Measurements from ENCODE around the gene EIPR1. TPM values are rescaled to one million over a fixed set of nuclear protein-coding genes. Genes with fewer than 3 reads are reported as not detected.
"Not testable (repeated sequence)": the region's sequence is repeated elsewhere in the genome, so short reads cannot be mapped to it uniquely, and the experiment has no call there.

Gene EIPR1
- polyA plus RNA-seq, 3 donors from 2014 or later, result 37.1 to 47.7 (median 41.1) TPM

DNA sequence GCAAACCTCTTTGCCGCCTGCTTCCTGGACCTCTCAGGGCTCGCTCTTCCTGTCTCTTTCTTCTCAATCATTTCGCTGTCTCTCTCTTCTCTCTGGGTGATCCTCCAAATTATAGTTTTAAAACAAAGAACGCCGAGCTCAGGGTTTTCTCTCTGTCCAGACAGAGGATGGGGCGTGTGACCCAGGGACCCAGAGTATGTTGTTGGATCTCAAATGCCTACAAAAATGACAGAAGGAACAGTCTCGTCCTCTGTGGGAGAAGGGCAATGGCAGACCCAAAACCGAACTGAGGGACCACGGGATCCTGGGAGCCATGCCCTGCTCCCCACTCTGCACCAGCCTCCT is 88.5 kb downstream of the EIPR1 start:
- Mint-ChIP-seq H3K9me3 (no peaks in the 10 kb centered on the region), H3K27me3 (ENCODE audit: low read depth in 3 of 3) (peaks cover 0 to 5% (median 4%) of the 10 kb centered on the region in 3 donors), H3K27ac (peak overlapping the region in 2 of 6 donors; percentile 46 to 76), H3K4me3 (no peak overlapping the region), H3K4me1 (peaks cover 16 to 30% of the 10 kb centered on the region in 2 donors), H3K36me3 (peaks cover 0 to 3% (median 0%) of the 10 kb centered on the region in 3 donors)
- no peak for DNase-seq

GRCh38 chr2:3288470-3289170 is 89.0 kb downstream of the EIPR1 start:
- H3K4me1 Mint-ChIP-seq, result peaks cover 16 to 30% of the 10 kb centered on the region in 2 donors
- peaks cover 0 to 3% (median 0%) of the 10 kb centered on the region in 3 donors for H3K36me3 Mint-ChIP-seq
- H3K4me3 Mint-ChIP-seq, result no peak overlapping the region
- no peak for DNase-seq
- H3K27ac Mint-ChIP-seq, result peak overlapping the region in 1 of 6 donors; percentile 76
- peaks cover 0 to 5% (median 4%) of the 10 kb centered on the region in 3 donors for H3K27me3 Mint-ChIP-seq (ENCODE audit: low read depth in 3 of 3)
- H3K9me3 Mint-ChIP-seq, result no peaks in the 10 kb centered on the region

GRCh38 chr2:3287896-3288295 is 89.7 kb downstream of the EIPR1 start:
- Mint-ChIP-seq H3K9me3 (no peaks in the 10 kb centered on the region), H3K27ac (peak overlapping the region in 1 of 6 donors; percentile 35), H3K4me1 (peaks cover 16 to 30% of the 10 kb centered on the region in 2 donors), H3K4me3 (no peak overlapping the region), H3K36me3 (peaks cover 0 to 3% (median 0%) of the 10 kb centered on the region in 3 donors), H3K27me3 (ENCODE audit: low read depth in 3 of 3) (peaks cover 0 to 5% (median 4%) of the 10 kb centered on the region in 3 donors)
- DNase-seq, result no peak

DNA sequence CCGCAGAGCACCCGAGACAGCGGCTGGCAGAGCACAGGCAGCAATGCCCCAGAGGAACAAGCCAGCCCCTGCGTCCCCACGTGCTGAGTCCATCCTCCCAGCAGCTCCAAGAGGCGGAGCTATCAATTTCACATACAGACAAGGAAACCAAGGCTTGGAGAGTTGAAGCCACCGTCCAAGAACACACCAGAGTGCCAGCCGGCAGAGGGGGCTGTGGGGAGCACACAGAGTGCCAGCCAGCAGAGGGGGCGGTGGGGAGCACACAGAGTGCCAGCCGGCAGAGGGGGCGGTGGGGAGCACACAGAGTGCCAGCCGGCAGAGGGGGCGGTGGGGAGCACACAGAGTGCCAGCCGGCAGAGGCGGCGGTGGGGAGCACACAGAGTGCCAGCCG is 91.0 kb downstream of the EIPR1 start:
- DNase-seq; H3K4me3 Mint-ChIP-seq; H3K27me3 Mint-ChIP-seq (ENCODE audit: low read depth in 3 of 3); H3K9me3 Mint-ChIP-seq; H3K36me3 Mint-ChIP-seq; H3K27ac Mint-ChIP-seq: not testable (repeated sequence)
- H3K4me1 Mint-ChIP-seq, result peaks cover 16 to 23% of the 10 kb centered on the region in 2 donors

- Mint-ChIP-seq H3K27ac (no peak overlapping the region), H3K36me3 (peaks cover 0 to 7% (median 0%) of the 10 kb centered on the region in 3 donors), H3K4me3 (no peak overlapping the region), H3K9me3 (no peaks in the 10 kb centered on the region), H3K27me3 (ENCODE audit: low read depth in 3 of 3) (peaks cover 0 to 7% (median 4%) of the 10 kb centered on the region in 3 donors), H3K4me1 (peaks cover 16 to 23% of the 10 kb centered on the region in 2 donors)
- DNase-seq, result no peak
These were observed 91.5 kb downstream of the EIPR1 start for GRCh38 chr2:3285901-3286645.

GRCh38 chr2:3284657-3285630 is 92.7 kb downstream of the EIPR1 start:
- peak overlapping the region in 1 of 6 donors; percentile 77 for H3K27ac Mint-ChIP-seq
- H3K4me1 Mint-ChIP-seq, result peaks cover 15 to 24% of the 10 kb centered on the region in 2 donors
- H3K27me3 Mint-ChIP-seq (ENCODE audit: low read depth in 3 of 3), result peaks cover 0 to 4% (median 4%) of the 10 kb centered on the region in 3 donors
- no peak overlapping the region for H3K4me3 Mint-ChIP-seq
- peaks cover 0 to 9% (median 0%) of the 10 kb centered on the region in 3 donors for H3K36me3 Mint-ChIP-seq
- peaks cover 0 to 2% (median 0%) of the 10 kb centered on the region in 6 donors for H3K9me3 Mint-ChIP-seq
- no peak for DNase-seq

DNA sequence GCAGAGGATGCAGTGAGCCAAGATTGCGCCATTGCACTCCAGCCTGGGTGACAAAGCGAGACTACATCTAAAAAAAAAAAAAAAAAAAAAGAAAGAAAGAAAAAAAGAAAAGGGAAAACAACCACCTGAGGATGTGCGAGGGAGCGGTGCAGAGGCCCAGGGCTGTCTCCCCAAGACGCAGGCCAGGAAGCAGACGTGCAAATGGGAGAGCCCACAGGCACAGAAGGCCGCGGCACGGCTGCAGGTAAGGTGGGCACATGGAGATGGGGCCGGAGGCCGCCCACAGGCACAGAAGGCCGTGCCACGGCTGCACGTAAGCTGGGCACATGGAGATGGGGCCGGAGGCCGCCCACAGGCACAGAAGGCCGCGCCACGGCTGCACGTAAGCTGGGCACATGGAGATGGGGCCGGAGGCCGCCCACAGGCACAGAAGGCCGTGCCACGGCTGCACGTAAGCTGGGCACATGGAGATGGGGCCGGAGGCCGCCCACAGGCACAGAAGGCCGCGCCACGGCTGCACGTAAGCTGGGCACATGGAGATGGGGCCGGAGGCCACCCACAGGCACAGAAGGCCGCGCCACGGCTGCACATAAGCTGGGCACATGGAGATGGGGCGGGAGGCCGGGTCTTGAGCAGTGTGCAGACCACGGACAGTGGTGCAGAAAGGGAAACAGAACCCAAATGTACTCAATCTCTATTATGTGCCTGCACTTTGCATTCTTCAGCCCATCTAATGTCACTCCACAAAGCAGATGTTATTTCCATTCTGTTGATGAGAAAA is 93.6 kb downstream of the EIPR1 start:
- Mint-ChIP-seq H3K36me3 (peaks cover 0 to 13% (median 0%) of the 10 kb centered on the region in 3 donors), H3K4me1 (peaks cover 16 to 30% of the 10 kb centered on the region in 2 donors)
- H3K9me3 Mint-ChIP-seq; DNase-seq; H3K4me3 Mint-ChIP-seq; H3K27ac Mint-ChIP-seq; H3K27me3 Mint-ChIP-seq (ENCODE audit: low read depth in 3 of 3): not testable (repeated sequence)

DNA sequence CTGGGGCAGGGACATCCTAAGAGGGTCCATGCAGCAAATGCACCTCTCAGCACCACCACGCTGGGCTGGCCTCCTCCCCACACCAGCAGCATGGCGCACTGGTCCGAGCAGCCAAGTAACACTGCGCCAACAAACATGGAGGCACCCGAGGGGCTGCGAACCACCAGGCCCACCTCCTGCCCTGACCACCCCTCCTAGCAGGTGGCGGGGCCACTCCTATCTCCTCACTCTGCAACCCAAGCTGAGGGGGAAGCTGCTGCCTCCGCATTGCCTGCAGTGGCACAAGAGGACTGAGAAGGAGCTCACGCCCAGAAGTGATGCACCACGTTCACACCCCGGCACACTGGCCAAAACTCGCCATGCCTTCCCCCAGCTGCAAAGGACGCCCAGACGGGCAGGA is 94.4 kb downstream of the EIPR1 start:
- peaks cover 0 to 2% (median 0%) of the 10 kb centered on the region in 6 donors for H3K9me3 Mint-ChIP-seq
- H3K27me3 Mint-ChIP-seq (ENCODE audit: low read depth in 3 of 3), result peaks cover 0 to 4% (median 2%) of the 10 kb centered on the region in 3 donors
- H3K4me3 Mint-ChIP-seq, result no peak overlapping the region
- no peak overlapping the region for H3K27ac Mint-ChIP-seq
- H3K36me3 Mint-ChIP-seq, result peaks cover 0 to 17% (median 0%) of the 10 kb centered on the region in 3 donors
- H3K4me1 Mint-ChIP-seq, result peaks cover 16 to 34% of the 10 kb centered on the region in 2 donors
- DNase-seq, result no peak

DNA sequence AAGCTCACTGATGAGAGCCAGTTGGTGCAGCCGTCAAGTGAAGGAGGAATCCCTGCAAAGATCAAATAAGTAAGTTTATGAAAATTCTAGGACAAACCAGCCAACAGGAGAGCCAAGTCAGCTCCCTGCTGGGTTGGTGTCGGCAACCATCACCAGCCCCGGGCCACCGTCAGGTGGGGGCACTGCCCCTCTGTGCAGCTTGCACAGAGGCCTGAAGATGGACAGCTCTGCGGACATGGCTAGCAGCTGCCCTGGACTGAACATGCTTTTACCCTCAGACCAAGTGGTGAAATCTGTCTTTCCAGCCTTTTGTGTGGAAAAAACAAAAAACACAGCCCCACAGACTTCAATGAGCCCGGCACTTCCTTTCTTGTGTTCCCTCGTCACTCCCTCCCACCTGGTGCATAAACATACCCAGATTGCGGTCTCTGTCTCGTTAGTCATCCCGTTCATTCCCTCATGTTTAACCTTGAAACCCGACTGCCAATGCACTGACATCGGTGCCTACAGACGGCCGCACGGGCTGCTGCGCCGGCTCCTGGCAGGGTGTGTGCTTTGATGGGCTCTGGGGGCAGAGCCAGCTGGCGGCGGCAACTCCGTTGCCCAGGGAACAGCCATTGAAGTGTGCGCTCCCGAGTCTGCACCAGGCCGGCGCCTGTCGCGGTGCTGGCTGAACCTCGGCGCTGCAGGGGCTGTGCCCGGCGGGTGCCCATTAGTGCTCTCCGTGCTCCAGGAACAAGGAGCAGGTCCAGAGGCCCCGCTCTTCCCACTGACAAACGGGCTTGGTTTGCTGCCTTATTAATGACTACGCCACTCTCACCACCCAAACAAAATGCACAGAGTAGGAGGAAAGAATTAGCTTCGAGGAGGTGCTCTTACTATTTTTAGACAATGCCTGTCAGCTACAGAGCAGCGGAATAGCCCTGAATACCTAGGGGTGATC is 95.3 kb downstream of the EIPR1 start:
- no peak overlapping the region for H3K27ac Mint-ChIP-seq
- no peak for DNase-seq
- peaks cover 0 to 2% (median 0%) of the 10 kb centered on the region in 3 donors for H3K27me3 Mint-ChIP-seq (ENCODE audit: low read depth in 3 of 3)
- peaks cover 0 to 2% (median 0%) of the 10 kb centered on the region in 6 donors for H3K9me3 Mint-ChIP-seq
- no peak overlapping the region for H3K4me3 Mint-ChIP-seq
- peaks cover 11 to 31% of the 10 kb centered on the region in 2 donors for H3K4me1 Mint-ChIP-seq
- H3K36me3 Mint-ChIP-seq, result peaks cover 0 to 16% (median 0%) of the 10 kb centered on the region in 3 donors

- Mint-ChIP-seq H3K4me1 (peaks cover 11 to 26% of the 10 kb centered on the region in 2 donors), H3K27me3 (ENCODE audit: low read depth in 3 of 3) (peaks cover 0 to 2% (median 0%) of the 10 kb centered on the region in 3 donors), H3K27ac (peak overlapping the region in 1 of 6 donors; percentile 24), H3K4me3 (no peak overlapping the region), H3K9me3 (peaks cover 0 to 5% (median 1%) of the 10 kb centered on the region in 6 donors), H3K36me3 (peaks cover 0 to 24% (median 6%) of the 10 kb centered on the region in 3 donors)
- no peak for DNase-seq
These were observed 96.7 kb downstream of the EIPR1 start for GRCh38 chr2:3280683-3281520.

GRCh38 chr2:3280197-3280596 is 97.4 kb downstream of the EIPR1 start:
- H3K27ac Mint-ChIP-seq, result no peak overlapping the region

More at GRCh38 chr2:3280197-3280596, 97.4 kb downstream of the EIPR1 start:
- Mint-ChIP-seq H3K36me3 (peaks cover 6 to 29% (median 12%) of the 10 kb centered on the region in 3 donors), H3K9me3 (peaks cover 2 to 12% (median 5%) of the 10 kb centered on the region in 6 donors), H3K4me1 (peaks cover 11 to 26% of the 10 kb centered on the region in 2 donors), H3K4me3 (no peak overlapping the region), H3K27me3 (ENCODE audit: low read depth in 3 of 3) (peaks cover 0 to 2% (median 0%) of the 10 kb centered on the region in 3 donors)
- DNase-seq, result no peak

Measured in immature natural killer cell (primary cell).